Panc1 (cell line): ENCODE results near the gene NAGA.

Experiments used
- POLR2AphosphoS5 ChIP-seq: IDR thresholded peaks from 2 replicates; pipeline ENCODE4 v1.6.1; 2012; ENCODE audit warnings: mild to moderate bottlenecking, low read depth, low read length, moderate library complexity
- SIN3A ChIP-seq: IDR thresholded peaks from 2 replicates; pipeline ENCODE4 v1.6.1; 2012; ENCODE audit warnings: low read depth, mild to moderate bottlenecking, low read length, moderate library complexity, borderline replicate concordance; ENCODE audit not compliant: insufficient read depth
- TF ChIP-seq, protein P1 (sequence below): fragments of 450-650 bp; IDR thresholded peaks from 2 replicates; pipeline ENCODE4 v1.5.1; 2017; ENCODE audit warnings: mild to moderate bottlenecking

DNA sequence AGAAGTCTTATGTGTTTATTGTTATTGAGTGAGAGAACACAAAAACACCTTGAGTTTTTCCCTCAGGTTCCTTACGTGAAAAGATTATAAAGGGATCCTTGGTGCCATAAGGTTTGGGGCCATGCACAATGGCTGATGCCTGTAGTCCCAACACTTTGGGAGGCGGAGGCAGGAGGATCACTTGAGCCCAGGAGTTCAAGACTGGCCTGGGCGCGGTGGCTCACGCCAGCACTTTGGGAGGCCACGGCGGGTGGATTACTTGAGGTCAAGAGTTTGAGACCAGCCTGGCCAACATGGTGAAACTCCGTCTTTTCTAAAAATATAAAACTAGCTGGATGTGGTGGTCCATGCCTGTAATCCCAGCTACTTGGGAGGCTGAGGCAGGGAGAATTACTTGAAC lies 14.3 kb upstream of the NAGA start:
- TF ChIP-seq SIN3A (no peak), POLR2AphosphoS5 (no peak)
- TF ChIP-seq, protein P1, sequence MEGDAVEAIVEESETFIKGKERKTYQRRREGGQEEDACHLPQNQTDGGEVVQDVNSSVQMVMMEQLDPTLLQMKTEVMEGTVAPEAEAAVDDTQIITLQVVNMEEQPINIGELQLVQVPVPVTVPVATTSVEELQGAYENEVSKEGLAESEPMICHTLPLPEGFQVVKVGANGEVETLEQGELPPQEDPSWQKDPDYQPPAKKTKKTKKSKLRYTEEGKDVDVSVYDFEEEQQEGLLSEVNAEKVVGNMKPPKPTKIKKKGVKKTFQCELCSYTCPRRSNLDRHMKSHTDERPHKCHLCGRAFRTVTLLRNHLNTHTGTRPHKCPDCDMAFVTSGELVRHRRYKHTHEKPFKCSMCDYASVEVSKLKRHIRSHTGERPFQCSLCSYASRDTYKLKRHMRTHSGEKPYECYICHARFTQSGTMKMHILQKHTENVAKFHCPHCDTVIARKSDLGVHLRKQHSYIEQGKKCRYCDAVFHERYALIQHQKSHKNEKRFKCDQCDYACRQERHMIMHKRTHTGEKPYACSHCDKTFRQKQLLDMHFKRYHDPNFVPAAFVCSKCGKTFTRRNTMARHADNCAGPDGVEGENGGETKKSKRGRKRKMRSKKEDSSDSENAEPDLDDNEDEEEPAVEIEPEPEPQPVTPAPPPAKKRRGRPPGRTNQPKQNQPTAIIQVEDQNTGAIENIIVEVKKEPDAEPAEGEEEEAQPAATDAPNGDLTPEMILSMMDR: no peak
